Tibial nerve (tissue), 4 donors: ENCODE results near the gene POM121C. TPM values are rescaled to one million over a fixed set of nuclear protein-coding genes. Genes with fewer than 3 reads are reported as not detected.
A peak's percentile ranks its signal among the peaks of the same experiment; 100 is the strongest.
"Not testable (repeated sequence)": the region's sequence is repeated elsewhere in the genome, so short reads cannot be mapped to it uniquely, and the experiment has no call there.

Experiments used
- DNase-seq, 2 donors: peaks; one replicate each; pipeline ENCODE4 v3.0.0-alpha.2; 2019; ENCODE audit warnings: low spot score in 2 of 2
- H3K27ac ChIP-seq, 4 donors: fragments of 200-600 bp; sonication (generic) in 3 of 4; one replicate each; pipeline ENCODE4 v1.5.1; 2017 to 2019; ENCODE audit warnings: mild to moderate bottlenecking in 1 of 4
- H3K27me3 ChIP-seq, 2 donors: fragments of 200-600 bp; sonication (generic) in 1 of 2; one replicate each; pipeline versions ENCODE4 v1.5.1 to v1.6.0; 2017 to 2019
- H3K36me3 ChIP-seq, 3 donors: fragments of 200-600 bp; sonication (generic); one replicate each; pipeline ENCODE4 v1.5.1; 2018 to 2019
- H3K4me1 ChIP-seq, 4 donors: fragments of 200-600 bp; sonication (generic) in 3 of 4; one replicate each; pipeline ENCODE4 v1.5.1; 2017 to 2019
- H3K4me3 ChIP-seq, 4 donors: fragments of 200-600 bp; sonication (generic) in 3 of 4; one replicate each; pipeline ENCODE4 v1.5.1; 2017 to 2019; ENCODE audit warnings: mild to moderate bottlenecking in 1 of 4, moderate library complexity in 1 of 4
- H3K9me3 ChIP-seq, 4 donors: fragments of 200-600 bp; sonication (generic) in 3 of 4; one replicate each; pipeline ENCODE4 v1.5.1; 2017 to 2019
- WGBS, 2 donors: methylation state at CpG; one replicate each; pipeline ENCODE4 v1.1.5; 2018; 5-methylcytosine and 5-hydroxymethylcytosine counted together
- total RNA-seq, 4 donors: library from RNA; depleted of rRNA; stranded (reverse); fragments of >200 nt; gene quantifications; one replicate each; pipeline ENCODE4 v1.1.0, GENCODE V29; 2016
- TF ChIP-seq, protein P1 (sequence below), 5 experiments: fragments of 200-600 bp in 3 of 5; fragments of 450-650 bp in 2 of 5; sonication (generic) in 3 of 5; IDR thresholded peaks; one replicate each; pipeline ENCODE4 v1.5.1; 2016 to 2019; ENCODE audit warnings: antibody characterized with exemption in 5 of 5, mild to moderate bottlenecking in 3 of 5, moderate library complexity in 2 of 5

Gene POM121C
- total RNA-seq, 4 donors from 2014 or later, result 9.4 to 28.5 (median 21.1) TPM

DNA sequence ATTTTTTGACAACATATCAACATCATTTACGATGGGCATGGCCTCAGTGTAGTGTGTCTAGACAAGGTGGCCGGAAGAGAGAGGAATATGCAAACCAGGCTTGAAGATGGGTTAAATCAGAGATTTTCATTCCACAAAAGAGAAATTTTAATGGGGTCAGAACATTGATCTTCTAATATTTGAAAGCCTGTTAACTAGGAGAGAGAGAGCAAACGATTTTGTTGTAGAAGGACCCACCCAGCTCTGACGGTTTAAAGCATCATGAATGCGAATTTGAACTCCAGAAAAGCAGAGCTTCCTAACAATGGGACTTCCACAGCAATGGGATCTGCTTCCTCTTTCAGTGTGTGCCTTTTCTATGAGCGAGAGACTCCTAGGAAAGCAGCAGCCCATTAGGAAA, 5.9 kb upstream of the POM121C start, which contains the start of gene SPDYE5:
TSS of gene SPDYE5 (plus strand) at position 301 of the 400 bp plus-strand sequence. CDS start 1,728 bp downstream, outside the sequence.
- not testable (repeated sequence) for H3K27ac ChIP-seq, H3K27me3 ChIP-seq, H3K4me3 ChIP-seq, H3K36me3 ChIP-seq, H3K9me3 ChIP-seq, DNase-seq, H3K4me1 ChIP-seq
- 79 to 81% methylated on average over 5 to 6 of the region's 6 CpGs for WGBS, 2 donors

DNA sequence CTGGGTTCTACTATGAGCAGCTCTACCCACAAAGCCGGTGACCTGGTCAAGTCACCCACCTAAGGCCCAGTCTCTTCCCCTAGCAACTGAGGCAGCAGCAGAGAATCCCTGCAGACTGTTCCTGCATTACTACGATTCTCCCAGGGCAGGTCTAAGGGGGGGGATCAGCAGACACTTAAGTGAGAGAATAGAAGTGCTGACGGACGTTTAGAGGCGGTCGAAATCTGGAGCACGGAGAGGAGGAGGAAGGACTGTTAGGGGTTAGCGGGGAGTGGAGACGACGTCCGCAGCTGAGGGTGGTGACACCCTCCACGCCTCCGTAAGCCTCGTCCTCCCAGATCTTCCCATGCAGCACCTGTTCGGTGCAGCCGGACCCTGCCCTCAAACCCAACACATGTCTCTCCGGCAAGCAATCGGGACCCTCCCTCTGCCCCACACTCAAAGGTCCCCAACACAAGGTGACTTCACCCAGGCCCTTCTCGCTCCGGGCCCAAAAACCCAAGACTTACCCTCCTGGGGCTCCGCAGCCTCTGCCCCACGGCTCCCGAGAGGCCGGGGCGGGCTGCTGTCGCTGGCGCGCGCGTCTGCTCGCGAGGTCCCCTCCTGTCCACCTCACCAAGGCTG, 632 bp downstream of the POM121C start:
- not testable (repeated sequence) for H3K27me3 ChIP-seq, H3K4me1 ChIP-seq, H3K9me3 ChIP-seq, DNase-seq, H3K36me3 ChIP-seq
- WGBS, 2 donors, result 1 to 3% methylated on average over 30 to 32 of the region's 32 CpGs
- H3K27ac ChIP-seq, result peak overlapping the region in 3 of 4 donors; percentile 72 to 87 (median 84)
- H3K4me3 ChIP-seq, result peak overlapping the region; percentile 54 to 86 (median 66)

DNA sequence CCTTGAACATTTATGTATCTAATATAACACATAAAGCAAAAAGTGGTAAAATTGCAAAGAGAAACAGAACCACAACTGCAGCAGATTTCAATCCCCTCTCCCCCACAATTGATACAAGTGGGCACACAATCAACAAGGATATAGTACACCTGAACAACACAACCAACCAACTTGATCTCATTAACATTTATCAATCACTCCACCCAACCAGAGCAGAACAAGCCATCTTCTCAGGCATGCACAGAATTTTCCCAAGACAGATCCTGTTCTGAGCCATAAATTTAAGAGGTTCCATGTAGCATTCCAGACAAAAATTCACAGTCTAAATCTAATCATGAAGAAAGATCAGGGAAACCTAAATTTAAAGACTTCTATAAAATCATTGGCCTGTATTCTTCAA, 5.8 kb downstream of the POM121C start:
- not testable (repeated sequence) for H3K9me3 ChIP-seq, H3K4me1 ChIP-seq, H3K4me3 ChIP-seq, H3K27me3 ChIP-seq, H3K27ac ChIP-seq, DNase-seq
- H3K36me3 ChIP-seq, result peaks cover 0 to 12% (median 0%) of the 10 kb centered on the region in 3 donors

DNA sequence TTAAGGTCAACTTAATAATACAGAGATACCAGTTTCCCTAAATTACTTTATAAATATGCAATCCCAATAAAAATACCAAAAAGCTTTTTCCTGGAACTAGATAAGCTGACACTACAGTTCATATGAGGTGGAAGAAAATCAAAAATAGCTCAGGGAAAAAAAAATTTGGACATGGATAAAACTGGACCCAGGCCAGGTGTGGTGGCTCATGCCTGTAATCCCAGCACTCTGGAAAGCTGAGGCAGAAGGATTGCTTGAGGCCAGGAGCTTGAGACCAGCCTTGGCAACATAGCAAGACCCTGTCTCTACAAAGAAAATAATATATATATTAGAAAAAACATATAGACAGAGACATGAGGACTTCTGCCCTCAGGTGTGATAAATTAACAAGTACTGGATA, 8.6 kb downstream of the POM121C start:
- not testable (repeated sequence) for H3K9me3 ChIP-seq, DNase-seq, H3K4me3 ChIP-seq, H3K4me1 ChIP-seq, H3K27me3 ChIP-seq, H3K27ac ChIP-seq
- peaks cover 0 to 35% (median 0%) of the 10 kb centered on the region in 3 donors for H3K36me3 ChIP-seq

DNA sequence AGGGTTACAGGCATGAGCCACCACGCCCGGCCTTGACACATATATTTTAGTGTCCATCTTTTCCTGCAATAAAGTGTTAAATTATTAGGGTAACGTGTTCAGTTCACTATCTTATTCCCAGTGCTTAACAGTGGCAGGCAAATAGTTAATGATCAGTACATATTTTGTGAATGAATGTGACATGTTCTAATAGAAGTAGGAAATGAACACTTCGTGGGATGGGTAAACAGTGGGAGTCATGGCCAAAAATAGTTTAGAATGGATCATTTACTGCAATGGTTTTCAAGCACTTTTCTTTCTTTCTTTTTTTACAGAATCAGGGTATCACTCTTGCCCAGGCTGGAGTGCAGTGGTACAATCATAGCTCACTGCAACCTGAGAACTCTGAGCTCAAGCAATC, 15.9 kb downstream of the POM121C start:
- H3K27ac ChIP-seq, H3K4me1 ChIP-seq, H3K9me3 ChIP-seq, H3K27me3 ChIP-seq, H3K4me3 ChIP-seq, DNase-seq: not testable (repeated sequence)
- H3K36me3 ChIP-seq, result peaks cover 0 to 54% (median 4%) of the 10 kb centered on the region in 3 donors
- 94 to 100% methylated on average over 1 to 2 of the region's 4 CpGs for WGBS, 2 donors

DNA sequence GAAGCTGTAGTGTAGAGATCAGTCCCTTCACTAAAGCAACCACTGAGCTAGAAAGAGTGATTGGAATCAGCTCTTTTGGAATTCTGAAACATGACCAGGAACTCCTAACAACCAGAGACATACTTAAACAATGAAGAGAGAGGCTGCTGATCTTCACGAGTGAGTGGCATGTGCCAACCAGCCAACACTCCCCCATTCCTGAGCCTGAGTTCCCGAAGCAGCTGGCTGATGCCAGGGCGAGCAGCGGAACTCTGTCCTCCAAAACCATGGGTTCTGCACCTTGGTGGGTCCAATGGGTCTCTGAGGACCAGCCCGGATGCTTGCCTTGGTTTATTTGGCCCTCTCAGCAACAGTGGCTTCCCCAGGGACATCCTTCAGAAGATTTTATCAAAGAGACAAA, 25.6 kb downstream of the POM121C start:
- peaks cover 0 to 14% (median 0%) of the 10 kb centered on the region in 3 donors for H3K36me3 ChIP-seq
- not testable (repeated sequence) for H3K4me3 ChIP-seq, DNase-seq, H3K9me3 ChIP-seq, H3K4me1 ChIP-seq, H3K27me3 ChIP-seq, H3K27ac ChIP-seq
- WGBS, 2 donors, result 59% methylated on average over 2 of the region's 5 CpGs; no CpG with 5 or more reads in 1 of the 2 donors

DNA sequence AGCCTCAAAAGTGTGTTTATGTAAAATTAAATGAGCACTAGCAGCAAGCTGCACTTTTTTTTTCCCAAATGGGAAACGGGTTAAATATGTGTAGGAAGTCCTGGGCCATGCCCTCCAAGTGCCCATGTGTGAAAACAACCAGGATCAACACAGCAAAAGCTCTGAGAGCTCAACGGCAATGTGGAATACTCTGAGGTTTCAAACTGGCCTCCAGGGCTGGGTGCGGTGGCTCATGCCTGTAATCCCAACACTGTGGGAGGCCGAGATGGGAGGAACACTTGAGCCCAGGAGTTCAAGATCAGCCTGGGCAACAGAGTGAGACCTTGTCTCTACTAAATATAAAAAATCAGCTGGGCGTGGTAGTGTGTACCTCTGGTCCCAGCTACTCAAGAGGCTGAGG, 28.1 kb downstream of the POM121C start:
- not testable (repeated sequence) for H3K9me3 ChIP-seq, DNase-seq, H3K36me3 ChIP-seq, H3K4me1 ChIP-seq, H3K27me3 ChIP-seq, H3K4me3 ChIP-seq, H3K27ac ChIP-seq
- 9 to 10% methylated on average over 1 of the region's 5 CpGs for WGBS, 2 donors

DNA sequence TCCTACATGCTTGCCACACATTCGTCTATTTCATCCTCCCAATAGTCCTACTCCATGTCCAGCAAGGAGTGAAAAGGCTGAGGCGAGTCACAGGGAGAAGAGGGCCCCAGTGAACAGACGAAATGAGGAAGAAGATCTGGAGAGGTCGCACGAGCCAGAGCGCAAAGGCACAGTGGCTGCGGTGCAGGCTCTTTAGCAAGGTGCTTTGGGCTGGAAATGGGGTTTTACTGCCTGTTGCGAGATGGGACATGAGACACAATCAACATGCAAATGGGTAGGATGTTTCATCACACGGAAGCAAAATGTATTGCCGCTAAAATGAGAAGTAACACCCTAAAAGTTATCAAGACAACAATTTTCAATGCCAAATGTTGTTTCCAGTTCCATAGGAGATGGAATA, 29.7 kb downstream of the POM121C start:
- not testable (repeated sequence) for H3K27me3 ChIP-seq, H3K4me3 ChIP-seq, H3K9me3 ChIP-seq, H3K36me3 ChIP-seq, H3K27ac ChIP-seq, H3K4me1 ChIP-seq, DNase-seq
- WGBS, 2 donors, result 82 to 97% methylated on average over 8 of the region's 10 CpGs

DNA sequence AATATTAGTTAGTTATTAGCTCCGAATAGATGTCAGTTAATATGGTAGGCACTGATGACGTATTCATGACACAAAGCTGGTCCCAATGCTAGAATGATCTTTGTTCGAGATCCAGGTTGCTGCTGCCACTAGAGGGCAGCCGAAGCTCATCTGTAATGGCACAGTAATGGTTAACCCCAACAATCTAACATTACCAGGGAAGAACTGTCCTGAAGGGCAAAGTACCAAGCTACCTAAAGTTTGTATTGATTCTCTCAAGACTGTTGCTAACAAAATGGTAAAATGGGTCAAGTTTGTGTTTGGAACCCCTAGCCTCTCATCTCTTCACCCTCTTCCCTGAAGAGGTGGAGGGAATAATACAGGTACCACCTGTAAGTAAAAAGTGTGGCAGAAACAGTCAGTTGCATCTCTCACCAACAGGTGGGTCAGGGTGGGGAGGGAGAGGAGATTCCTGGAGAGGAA, 33.6 kb downstream of the POM121C start:
- H3K36me3 ChIP-seq, H3K4me1 ChIP-seq, H3K4me3 ChIP-seq, DNase-seq, H3K9me3 ChIP-seq, H3K27ac ChIP-seq, H3K27me3 ChIP-seq: not testable (repeated sequence)
- TF ChIP-seq, protein P1, sequence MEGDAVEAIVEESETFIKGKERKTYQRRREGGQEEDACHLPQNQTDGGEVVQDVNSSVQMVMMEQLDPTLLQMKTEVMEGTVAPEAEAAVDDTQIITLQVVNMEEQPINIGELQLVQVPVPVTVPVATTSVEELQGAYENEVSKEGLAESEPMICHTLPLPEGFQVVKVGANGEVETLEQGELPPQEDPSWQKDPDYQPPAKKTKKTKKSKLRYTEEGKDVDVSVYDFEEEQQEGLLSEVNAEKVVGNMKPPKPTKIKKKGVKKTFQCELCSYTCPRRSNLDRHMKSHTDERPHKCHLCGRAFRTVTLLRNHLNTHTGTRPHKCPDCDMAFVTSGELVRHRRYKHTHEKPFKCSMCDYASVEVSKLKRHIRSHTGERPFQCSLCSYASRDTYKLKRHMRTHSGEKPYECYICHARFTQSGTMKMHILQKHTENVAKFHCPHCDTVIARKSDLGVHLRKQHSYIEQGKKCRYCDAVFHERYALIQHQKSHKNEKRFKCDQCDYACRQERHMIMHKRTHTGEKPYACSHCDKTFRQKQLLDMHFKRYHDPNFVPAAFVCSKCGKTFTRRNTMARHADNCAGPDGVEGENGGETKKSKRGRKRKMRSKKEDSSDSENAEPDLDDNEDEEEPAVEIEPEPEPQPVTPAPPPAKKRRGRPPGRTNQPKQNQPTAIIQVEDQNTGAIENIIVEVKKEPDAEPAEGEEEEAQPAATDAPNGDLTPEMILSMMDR (IDR thresholded peaks at IDR 0.05), result peak in 2 of 5 experiments; percentile 11 to 32
- WGBS, 2 donors, result 6 to 7% methylated on average over 3 to 4 of the region's 4 CpGs

DNA sequence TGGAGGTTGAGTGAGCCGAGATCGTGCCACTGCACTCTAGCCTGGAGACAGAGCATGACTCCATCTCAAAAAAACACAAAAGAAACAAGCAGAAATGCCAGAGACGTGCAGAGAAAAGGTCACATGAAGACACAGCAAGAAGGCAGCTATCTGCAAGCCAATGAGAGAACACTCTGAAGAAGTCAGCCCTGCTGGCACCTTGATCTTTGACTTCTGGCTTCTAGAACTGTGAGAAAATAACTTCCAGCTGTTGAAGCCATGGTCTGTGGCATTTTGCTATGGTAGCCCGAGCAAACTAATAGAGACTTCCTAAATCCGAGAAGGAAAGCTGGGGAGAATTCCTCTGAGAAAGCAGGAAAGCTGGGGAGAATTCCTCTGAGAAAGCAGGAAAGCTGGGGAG, 36.2 kb downstream of the POM121C start:
- not testable (repeated sequence) for H3K27me3 ChIP-seq, H3K27ac ChIP-seq, H3K4me1 ChIP-seq, DNase-seq, H3K36me3 ChIP-seq, H3K4me3 ChIP-seq, H3K9me3 ChIP-seq
- WGBS, 2 donors, result 58 to 74% methylated on average over 3 of the region's 5 CpGs
